ENCODE results near the gene SLC45A1. TPM values are rescaled to one million over a fixed set of nuclear protein-coding genes. Genes with fewer than 3 reads are reported as not detected.

Gene SLC45A1
- polyA plus RNA-seq, 3 donors = 0.21 TPM; not detected in 2

GRCh38 chr1:8284127-8284526 is 33.8 kb upstream of the SLC45A1 start:
- no peak overlapping the region for H3K27ac ChIP-seq (ENCODE audit: low read depth in 1 of 2, low read length in 2 of 2)
- no peak overlapping the region for H3K9ac ChIP-seq (ENCODE audit: insufficient read depth, low read length, poor library complexity, severe bottlenecking)
- Mint-ChIP-seq H3K4me1 (peaks cover 21% of the 10 kb centered on the region), H3K27ac (no peak overlapping the region), H3K36me3 (no peaks in the 10 kb centered on the region), H3K27me3 (ENCODE audit: low read depth in 3 of 3) (peaks cover 11 to 20% (median 19%) of the 10 kb centered on the region in 3 donors), H3K9me3 (peaks cover 0 to 3% (median 0%) of the 10 kb centered on the region in 7 donors), H3K4me3 (no peak overlapping the region)
- no peak for DNase-seq
- peaks cover 12 to 20% of the 10 kb centered on the region in 2 donors for H3K4me1 ChIP-seq (ENCODE audit: control insufficient read depth in 1 of 2, insufficient read depth in 2 of 2, low read length in 2 of 2)
- 100% methylated on average over 1 of the region's 5 CpGs for WGBS (ENCODE audit: insufficient coverage)
- H4K20me1 ChIP-seq (ENCODE audit: insufficient read depth, low read length) = no peaks in the 10 kb centered on the region
- H3K9me3 ChIP-seq (replicated peaks in 1 of 2; ENCODE audit: control insufficient read depth in 1 of 2, insufficient read depth in 1 of 2, low read length in 2 of 2) = no peaks in the 10 kb centered on the region
- H3K79me2 ChIP-seq (ENCODE audit: insufficient read depth, low read length) = no peaks in the 10 kb centered on the region
- no peaks in the 10 kb centered on the region for H3K27me3 ChIP-seq (ENCODE audit: control insufficient read depth in 2 of 2, insufficient read depth in 2 of 2, low read length in 2 of 2)
- H3K36me3 ChIP-seq (replicated peaks in 1 of 2; ENCODE audit: control insufficient read depth in 1 of 2, insufficient read depth in 2 of 2, low read length in 2 of 2) = no peaks in the 10 kb centered on the region
- no peak overlapping the region for H3K4me3 ChIP-seq (replicated peaks in 1 of 3; ENCODE audit: low read depth in 2 of 3, low read length in 3 of 3)
- intact Hi-C loops (cut with micrococcal nuclease) = loop anchor here in 1 of 2 donors (10.0 kb wide), 1 partner anchor 59 kb away; no protein-coding TSS in a partner anchor
- no peak for TF ChIP-seq CTCF (IDR thresholded peaks at IDR 0.05)
- H2AFZ ChIP-seq (ENCODE audit: insufficient read depth, low read depth, low read length, poor library complexity, severe bottlenecking) = no peak overlapping the region
- H3K4me2 ChIP-seq (replicated peaks; ENCODE audit: extremely low read depth, low read length, poor library complexity, severe bottlenecking) = no peak overlapping the region

GRCh38 chr1:8285103-8285502 is 32.8 kb upstream of the SLC45A1 start:
- Histone ChIP-seq H3K9ac (ENCODE audit: insufficient read depth, low read length, poor library complexity, severe bottlenecking) (no peak overlapping the region), H2AFZ (ENCODE audit: insufficient read depth, low read depth, low read length, poor library complexity, severe bottlenecking) (no peak overlapping the region), H3K4me2 (replicated peaks; ENCODE audit: extremely low read depth, low read length, poor library complexity, severe bottlenecking) (no peak overlapping the region), H3K4me3 (replicated peaks in 1 of 3; ENCODE audit: low read depth in 2 of 3, low read length in 3 of 3) (no peak overlapping the region), H4K20me1 (ENCODE audit: insufficient read depth, low read length) (no peaks in the 10 kb centered on the region), H3K27ac (ENCODE audit: low read depth in 1 of 2, low read length in 2 of 2) (no peak overlapping the region), H3K36me3 (replicated peaks in 1 of 2; ENCODE audit: control insufficient read depth in 1 of 2, insufficient read depth in 2 of 2, low read length in 2 of 2) (no peaks in the 10 kb centered on the region), H3K9me3 (replicated peaks in 1 of 2; ENCODE audit: control insufficient read depth in 1 of 2, insufficient read depth in 1 of 2, low read length in 2 of 2) (no peaks in the 10 kb centered on the region), H3K4me1 (ENCODE audit: control insufficient read depth in 1 of 2, insufficient read depth in 2 of 2, low read length in 2 of 2) (peaks cover 12 to 20% of the 10 kb centered on the region in 2 donors), H3K79me2 (ENCODE audit: insufficient read depth, low read length) (no peaks in the 10 kb centered on the region), H3K27me3 (ENCODE audit: control insufficient read depth in 2 of 2, insufficient read depth in 2 of 2, low read length in 2 of 2) (no peaks in the 10 kb centered on the region)
- no peak overlapping the region for H3K27ac Mint-ChIP-seq
- no peaks in the 10 kb centered on the region for H3K36me3 Mint-ChIP-seq
- H3K27me3 Mint-ChIP-seq (ENCODE audit: low read depth in 3 of 3) = peaks cover 11 to 21% (median 17%) of the 10 kb centered on the region in 3 donors
- peaks cover 0 to 3% (median 0%) of the 10 kb centered on the region in 7 donors for H3K9me3 Mint-ChIP-seq
- intact Hi-C loops (cut with micrococcal nuclease) = loop anchor here in 1 of 2 donors (10.0 kb wide), 1 partner anchor 60 kb away; no protein-coding TSS in a partner anchor
- DNase-seq = no peak
- H3K4me3 Mint-ChIP-seq = no peak overlapping the region
- H3K4me1 Mint-ChIP-seq = peaks cover 21% of the 10 kb centered on the region
- no peak for TF ChIP-seq CTCF (IDR thresholded peaks at IDR 0.05)
- no CpG with 5 or more reads among the region's 4 CpGs for WGBS (ENCODE audit: insufficient coverage)
